Right renal cortex interstitium (tissue), 3 donors: ENCODE data around the gene NUDT12. TPM values are rescaled to one million over a fixed set of nuclear protein-coding genes. Genes with fewer than 3 reads are reported as not detected.

Source experiments
- DNase-seq, 3 donors: peaks; one replicate each; pipeline ENCODE4 v3.0.0-alpha.2; 2013; ENCODE audit warnings: low read depth in 3 of 3, low spot score in 2 of 3
- polyA plus RNA-seq, 3 donors: library from polyadenylated mRNA; unstranded; fragments of 120-200 nt; gene quantifications; one replicate each; pipeline ENCODE4 v1.2.1, GENCODE V29; 2013; ENCODE audit not compliant: insufficient read length in 3 of 3

Gene NUDT12
- 10 to 100 TPM; 28.7 to 36.7 (median 33.7) TPM for polyA plus RNA-seq

DNA sequence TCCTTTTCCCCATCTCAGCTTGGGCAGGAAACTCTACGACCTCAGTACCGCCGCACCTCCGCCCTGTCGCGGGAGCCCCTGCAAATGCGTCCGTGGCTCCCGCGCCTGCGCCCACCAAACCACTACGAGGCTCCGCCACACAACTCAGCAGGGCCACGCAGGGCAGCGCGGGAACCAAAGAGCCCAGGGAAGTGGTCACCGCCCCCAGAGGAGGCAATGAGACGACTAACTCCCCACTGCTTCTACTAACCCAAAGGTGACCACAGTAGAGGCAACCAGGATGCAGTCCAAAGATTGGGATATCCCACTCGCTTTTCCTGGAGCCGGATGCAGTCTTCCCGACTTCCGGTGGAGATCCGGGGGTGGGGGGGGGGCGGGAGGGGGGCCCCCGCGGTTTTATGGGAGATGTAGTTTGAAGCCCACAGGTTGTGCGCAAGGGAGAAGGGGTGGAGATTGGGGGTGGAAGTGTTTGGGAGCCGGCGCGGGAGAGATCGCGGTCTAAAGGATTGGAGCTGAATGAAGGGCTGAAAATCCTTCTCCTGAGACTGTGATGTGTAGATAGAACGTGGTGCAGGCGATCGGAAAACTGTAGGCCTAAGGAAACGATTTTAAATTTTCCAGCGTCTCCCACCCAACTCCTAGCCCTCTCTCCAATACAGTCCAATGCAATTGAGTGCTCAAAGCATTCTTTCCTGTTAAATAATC, at the start of gene NUDT12:
TSS of gene NUDT12 (minus strand) at position 337 of the 705 bp plus-strand sequence. CDS start 2,541 bp downstream, outside the sequence.
- DNase-seq = peak; percentile 74 to 80 (median 77)

GRCh38 chr5:103607346-103607745, 44.8 kb upstream of the NUDT12 start:
- no peak for DNase-seq

DNA sequence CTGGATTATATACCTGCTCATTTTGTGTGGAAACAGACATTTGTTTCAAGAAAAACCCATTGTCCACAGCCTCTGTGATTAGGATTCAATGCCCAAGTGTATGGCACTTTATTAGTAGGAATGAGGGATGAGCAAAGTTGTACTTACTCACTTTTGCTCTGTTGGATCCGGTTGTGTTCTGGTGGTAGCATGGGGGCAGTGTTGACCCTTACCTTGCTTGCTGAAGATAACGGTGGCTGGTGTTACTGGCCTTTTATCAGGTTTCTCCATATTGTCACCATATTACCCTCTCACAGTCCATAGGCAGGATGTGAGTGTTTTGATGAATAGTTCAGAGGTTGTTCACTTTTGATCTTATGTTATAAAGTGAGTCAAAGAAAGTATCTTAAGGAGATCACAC, 42.7 kb upstream of the NUDT12 start:
- no peak for DNase-seq

DNA sequence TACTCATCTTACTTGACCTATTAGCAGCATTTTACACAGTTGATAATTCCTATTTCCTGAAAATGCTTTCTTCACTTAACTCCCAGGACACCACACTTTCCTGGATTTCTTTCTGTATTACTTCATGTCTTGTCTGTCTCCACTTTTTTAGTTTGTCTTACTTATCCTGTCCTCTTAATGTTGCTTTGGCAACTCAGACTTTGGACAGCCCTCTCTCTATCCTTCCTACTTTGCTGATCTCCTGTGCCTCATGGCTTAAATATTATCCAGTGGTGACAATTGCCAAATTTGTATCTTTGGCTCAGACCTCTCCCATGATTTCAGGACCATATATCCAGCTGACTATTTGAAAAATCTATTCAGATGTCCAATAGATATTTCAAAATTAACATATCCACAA, 39.8 kb upstream of the NUDT12 start:
- no peak for DNase-seq

- no peak for DNase-seq
These were observed 38.7 kb upstream of the NUDT12 start for GRCh38 chr5:103601314-103601713.

GRCh38 chr5:103600086-103600485, 37.5 kb upstream of the NUDT12 start:
- no peak for DNase-seq

DNA sequence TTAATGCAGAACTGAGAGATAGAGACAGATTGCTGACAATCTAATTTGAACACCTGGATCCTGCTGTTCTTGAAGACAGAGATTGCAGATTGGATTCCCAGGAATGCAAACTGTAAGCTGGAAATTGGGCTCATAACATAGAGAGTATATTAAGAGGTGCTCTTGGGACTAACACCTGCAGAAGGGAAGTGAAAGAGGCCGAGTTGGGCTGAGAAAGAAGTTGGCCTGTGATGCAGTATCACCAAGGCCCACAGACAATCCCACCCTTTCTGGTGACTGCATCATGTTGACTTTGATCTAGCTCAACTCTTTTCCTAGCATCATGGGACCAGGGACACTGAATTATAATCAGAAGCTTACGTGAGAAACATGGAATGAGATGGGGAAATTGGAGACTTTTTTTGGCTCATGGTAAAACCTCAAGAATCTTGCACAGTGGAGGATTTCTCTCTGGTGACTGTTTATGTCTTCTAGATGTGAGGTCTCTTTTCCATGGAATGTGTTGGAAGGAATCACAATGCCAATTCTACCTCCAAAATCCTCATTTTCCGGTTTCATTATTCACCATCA, 36.5 kb upstream of the NUDT12 start:
- no peak for DNase-seq

- DNase-seq = no peak
These were observed 27.6 kb upstream of the NUDT12 start for GRCh38 chr5:103590221-103590620.

DNA sequence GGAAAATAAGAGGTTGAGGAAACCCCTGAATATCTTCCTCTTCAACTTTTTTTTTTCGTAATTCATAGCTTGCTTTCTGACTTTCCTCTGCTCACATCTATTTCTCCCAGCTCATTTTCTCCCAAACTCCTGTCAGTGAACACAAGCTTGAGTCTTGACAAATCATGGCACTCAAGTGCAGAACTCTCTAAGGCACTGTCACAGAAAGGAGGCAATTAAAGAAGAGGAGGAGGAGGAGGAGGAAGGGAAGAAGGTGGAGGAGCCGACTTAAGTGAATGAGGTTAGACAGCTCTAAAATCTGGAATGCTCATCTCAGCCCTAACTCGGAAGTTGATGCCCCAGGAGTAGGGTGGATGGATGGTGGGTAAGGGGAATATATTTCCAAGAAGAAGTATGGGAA, 27.2 kb upstream of the NUDT12 start:
- no peak for DNase-seq

GRCh38 chr5:103589357-103589756, 26.8 kb upstream of the NUDT12 start:
- no peak for DNase-seq

- peak in 1 of 3 donors; percentile 44 for DNase-seq
These were observed 24.7 kb upstream of the NUDT12 start for GRCh38 chr5:103587185-103587748.

DNA sequence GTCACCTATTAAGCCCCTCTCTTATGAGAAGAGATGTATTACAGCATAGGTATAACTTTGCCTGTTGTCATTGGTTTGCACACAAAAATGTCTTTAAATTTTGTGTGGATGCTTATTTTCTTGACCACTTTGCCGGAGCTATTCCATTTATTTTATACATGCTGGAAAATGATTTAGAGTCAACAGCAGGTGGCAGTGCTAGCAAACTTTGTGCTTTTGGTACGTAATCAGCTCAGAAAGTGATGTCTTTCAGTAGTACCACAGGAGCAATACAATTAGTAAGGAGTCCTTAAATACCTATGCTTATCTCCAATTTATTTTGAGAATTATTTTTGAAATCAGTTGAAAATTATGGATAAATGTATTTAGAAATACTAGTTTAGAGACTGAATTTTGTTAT, 19.8 kb upstream of the NUDT12 start:
- no peak for DNase-seq

DNA sequence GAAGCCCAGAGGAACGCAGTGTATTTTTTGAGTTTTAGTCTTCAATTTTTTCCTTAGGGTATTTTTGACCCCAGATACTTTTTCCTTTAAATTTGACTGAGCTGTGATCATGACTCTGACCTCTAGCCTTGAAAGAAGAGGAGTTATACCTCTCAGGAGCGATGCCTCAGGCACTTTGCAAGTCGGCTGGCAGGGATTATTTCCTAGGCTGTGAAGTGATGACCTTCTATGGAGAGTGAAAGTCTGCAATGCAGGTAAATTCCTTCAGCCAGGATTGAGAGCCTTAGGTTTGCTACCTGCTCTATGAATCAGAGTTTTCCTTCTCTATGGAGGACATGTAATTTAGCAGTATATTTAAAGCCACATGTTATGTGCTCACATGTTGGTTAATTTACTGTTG, 10.8 kb upstream of the NUDT12 start:
- DNase-seq = no peak

DNA sequence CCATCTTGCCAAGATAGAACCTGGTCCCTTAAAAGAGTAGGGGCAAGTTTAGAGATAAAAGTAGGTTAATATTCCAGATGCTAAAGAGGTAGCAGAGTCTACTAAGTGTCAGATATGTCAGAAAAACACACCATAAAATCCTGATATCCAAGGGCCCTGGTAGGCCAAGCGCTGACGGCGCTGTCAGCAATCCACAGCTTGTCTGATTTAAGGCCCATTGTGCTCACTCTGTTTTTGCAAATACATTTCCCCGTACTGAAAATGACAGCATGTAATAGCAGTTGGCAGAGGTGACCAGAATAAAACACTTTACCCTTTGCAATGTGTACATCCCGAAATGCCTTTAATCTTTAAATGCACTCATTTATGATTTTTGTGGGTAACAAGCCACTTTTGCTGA, 9.9 kb upstream of the NUDT12 start:
- DNase-seq = no peak

DNA sequence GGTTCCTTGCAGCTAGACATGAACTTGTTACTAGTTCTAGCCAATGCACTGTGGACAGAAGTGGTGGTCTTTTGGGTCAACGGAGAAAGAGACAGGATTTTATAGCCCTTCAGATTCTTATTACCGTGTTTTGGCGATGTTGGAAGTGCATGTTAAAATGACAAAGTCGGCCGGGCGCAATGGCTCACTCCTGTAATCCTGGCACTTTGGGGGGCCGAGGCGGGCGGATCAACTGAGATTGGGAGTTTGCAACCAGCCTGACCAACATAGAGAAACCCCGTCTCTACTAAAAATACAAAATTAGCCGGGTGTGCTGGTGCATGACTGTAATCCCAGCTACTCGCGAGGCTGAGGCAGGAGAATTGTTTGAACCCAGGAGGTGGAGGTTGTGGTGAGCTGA, 9.1 kb upstream of the NUDT12 start:
- DNase-seq = no peak

GRCh38 chr5:103569313-103570060, 6.9 kb upstream of the NUDT12 start:
- DNase-seq = no peak

DNA sequence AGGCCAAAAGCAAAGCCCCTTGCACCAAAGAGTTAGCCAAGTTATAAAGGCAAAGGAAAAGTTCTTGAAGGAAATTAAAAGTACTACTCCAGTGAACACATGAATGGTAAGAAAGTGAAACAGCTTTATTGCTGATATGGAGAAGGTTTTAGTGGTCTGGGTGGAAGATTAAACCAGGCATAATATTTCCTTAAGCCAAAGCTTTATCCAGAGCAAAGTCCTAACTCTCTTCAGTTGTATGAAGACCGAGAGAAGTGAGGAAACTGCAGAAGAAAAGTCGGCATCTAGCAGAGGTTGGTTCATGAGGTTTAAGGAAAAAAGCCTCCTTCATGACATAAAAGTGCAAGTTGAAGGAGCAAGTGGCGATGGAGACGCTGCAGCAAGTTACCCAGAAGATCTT, 3.1 kb upstream of the NUDT12 start:
- no peak for DNase-seq

- DNase-seq = no peak
These were observed 720 bp downstream of the NUDT12 start for GRCh38 chr5:103561685-103562452.

- no peak for DNase-seq
These were observed 1.8 kb downstream of the NUDT12 start for GRCh38 chr5:103560826-103561225.

DNA sequence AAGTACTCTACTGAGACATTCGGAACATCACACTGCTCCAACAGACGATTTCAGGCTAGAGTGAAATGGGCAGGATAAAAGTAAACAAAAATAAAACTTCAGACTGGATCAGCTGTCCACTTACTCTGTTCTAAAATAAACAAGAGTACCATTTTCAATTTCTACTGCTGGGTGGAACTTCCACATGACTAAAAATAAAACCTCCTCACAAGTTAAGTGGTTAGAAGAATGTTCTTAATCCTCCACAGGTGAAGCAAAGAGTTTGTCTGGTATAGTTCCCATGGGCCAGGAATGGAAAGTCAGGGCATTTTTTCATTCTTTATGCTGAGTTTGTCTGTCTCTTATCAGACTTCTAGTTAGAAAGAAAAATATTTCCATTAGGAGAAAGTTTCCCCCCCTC, 15.7 kb downstream of the NUDT12 start:
- no peak for DNase-seq

DNA sequence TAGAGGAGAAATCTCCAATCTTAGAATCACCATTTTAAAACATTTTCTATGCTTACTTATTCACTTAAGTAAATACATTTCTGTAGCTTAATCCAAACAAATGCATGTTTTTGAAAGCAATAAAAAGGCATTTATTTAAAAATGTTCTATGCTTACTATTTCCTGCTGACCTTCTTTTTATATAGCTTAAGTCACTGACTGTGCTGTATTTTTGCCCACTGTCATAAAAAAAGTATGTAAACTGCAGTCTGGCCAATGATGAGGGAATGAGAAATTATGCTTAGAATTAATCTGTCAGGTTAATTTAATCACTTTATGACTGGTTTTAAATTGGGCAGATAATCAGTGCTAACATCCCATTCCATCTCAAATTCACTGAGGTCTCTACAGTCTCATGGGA, 20.1 kb downstream of the NUDT12 start:
- no peak for DNase-seq
